Activated CD8-positive, alpha-beta T cell treated with anti-CD3 and anti-CD28 coated beads for 36 hours (primary cell): ENCODE data around the gene SCN7A. TPM values are rescaled to one million over a fixed set of nuclear protein-coding genes. Genes with fewer than 3 reads are reported as not detected.

ENCODE experiments used
- ATAC-seq: fragments of 200-7000 bp; cut with Tn5 transposase; one replicate; pipeline ENCODE4 v1.10.0; 2021; ENCODE audit warnings: mild to moderate bottlenecking, moderate library complexity
- CTCF ChIA-PET: fragments of 350-600 bp; sonication (Branson Sonifier 250); formaldehyde crosslinking; loops from one replicate; lab custom pipeline; 2021; ENCODE audit warnings: antibody characterized with exemption; lab: Charles Lee
- POLR2A ChIA-PET: fragments of 350-600 bp; sonication (Branson Sonifier 250); formaldehyde crosslinking; loops from one replicate; lab custom pipeline; 2021; ENCODE audit warnings: antibody characterized with exemption; lab: Charles Lee
- DNase-seq: peaks from one replicate; pipeline ENCODE4 v3.0.0-alpha.2; 2020
- H3K27ac Mint-ChIP-seq: one replicate; pipeline ENCODE4 v1.8.0; 2021; ENCODE audit warnings: mild to moderate bottlenecking, mixed read lengths
- H3K27me3 Mint-ChIP-seq: one replicate; pipeline ENCODE4 v1.8.0; 2021; ENCODE audit warnings: mixed read lengths
- H3K36me3 Mint-ChIP-seq: one replicate; pipeline ENCODE4 v1.8.0; 2021; ENCODE audit warnings: low read depth, mixed read lengths
- H3K4me1 Mint-ChIP-seq: one replicate; pipeline ENCODE4 v1.8.0; 2021; ENCODE audit warnings: low read depth, mixed read lengths
- H3K4me3 Mint-ChIP-seq: one replicate; pipeline ENCODE4 v1.8.0; 2021; ENCODE audit warnings: mild to moderate bottlenecking, moderate library complexity, mixed read lengths
- H3K9me3 Mint-ChIP-seq: one replicate; pipeline ENCODE4 v1.8.0; 2021; ENCODE audit warnings: mixed read lengths
- CTCF ChIP-seq: fragments of 200-600 bp; IDR thresholded peaks from one replicate; pipeline ENCODE4 v1.8.0; 2022; ENCODE audit warnings: antibody characterized with exemption, mild to moderate bottlenecking
- intact Hi-C: fragments of 100-400 bp; cut with micrococcal nuclease; formaldehyde crosslinking; loops from one replicate; pipeline ENCODE4 v1.10.0; 2022
- total RNA-seq, 2 experiments: library from RNA; stranded (reverse); gene quantifications; one replicate each; pipeline ENCODE4 v1.2.3, GENCODE V29; 2021

The SCN7A gene
- total RNA-seq, 2 experiments from 2014 or later = not detected

- H3K9me3 Mint-ChIP-seq = no peaks in the 10 kb centered on the region
- H3K27me3 Mint-ChIP-seq = peaks cover 22% of the 10 kb centered on the region
- no peak for DNase-seq
- no peak overlapping the region for H3K27ac Mint-ChIP-seq
- TF ChIP-seq CTCF = no peak
- H3K4me3 Mint-ChIP-seq = no peak overlapping the region
- ATAC-seq = no peak
- H3K4me1 Mint-ChIP-seq = peaks cover 8% of the 10 kb centered on the region
- ChIA-PET CTCF (no interaction called here), POLR2A (no interaction called here)
- intact Hi-C loops = no loop called here
- no peaks in the 10 kb centered on the region for H3K36me3 Mint-ChIP-seq
Measured at GRCh38 chr2:166373539-166373938, 120.5 kb downstream of the SCN7A start.

- CTCF ChIA-PET = no interaction called here
- POLR2A ChIA-PET = no interaction called here
- no peak for ATAC-seq
- no peak for TF ChIP-seq CTCF
- no peak for DNase-seq
- Mint-ChIP-seq H3K9me3 (no peaks in the 10 kb centered on the region), H3K27ac (no peak overlapping the region), H3K27me3 (peaks cover 22% of the 10 kb centered on the region), H3K36me3 (no peaks in the 10 kb centered on the region), H3K4me3 (no peak overlapping the region), H3K4me1 (peaks cover 8% of the 10 kb centered on the region)
- intact Hi-C loops = no loop called here
Measured at GRCh38 chr2:166373105-166373504, 120.9 kb downstream of the SCN7A start.

- ChIA-PET POLR2A (no interaction called here), CTCF (no interaction called here)
- no peak for TF ChIP-seq CTCF
- Mint-ChIP-seq H3K27ac (no peak overlapping the region), H3K4me1 (peaks cover 8% of the 10 kb centered on the region), H3K36me3 (no peaks in the 10 kb centered on the region), H3K27me3 (peaks cover 17% of the 10 kb centered on the region), H3K9me3 (no peaks in the 10 kb centered on the region), H3K4me3 (no peak overlapping the region)
- intact Hi-C loops = no loop called here
- ATAC-seq (no peak), DNase-seq (no peak)
Measured at GRCh38 chr2:166372046-166372445, 122.0 kb downstream of the SCN7A start.

- ATAC-seq (no peak), DNase-seq (no peak)
- H3K27ac Mint-ChIP-seq = no peak overlapping the region
- no peaks in the 10 kb centered on the region for H3K4me1 Mint-ChIP-seq
- H3K9me3 Mint-ChIP-seq = no peaks in the 10 kb centered on the region
- H3K36me3 Mint-ChIP-seq = no peaks in the 10 kb centered on the region
- TF ChIP-seq CTCF = no peak
- ChIA-PET POLR2A (no interaction called here), CTCF (no interaction called here)
- no peaks in the 10 kb centered on the region for H3K27me3 Mint-ChIP-seq
- intact Hi-C loops = no loop called here
- no peak overlapping the region for H3K4me3 Mint-ChIP-seq
Measured at GRCh38 chr2:166365803-166366420, 128.1 kb downstream of the SCN7A start.

GRCh38 chr2:166365239-166365638 is 128.8 kb downstream of the SCN7A start:
- no peaks in the 10 kb centered on the region for H3K9me3 Mint-ChIP-seq
- DNase-seq = no peak
- ChIA-PET POLR2A (no interaction called here), CTCF (no interaction called here)
- ATAC-seq = no peak
- no peaks in the 10 kb centered on the region for H3K27me3 Mint-ChIP-seq
- no peak overlapping the region for H3K4me3 Mint-ChIP-seq
- TF ChIP-seq CTCF = no peak
- intact Hi-C loops = no loop called here
- no peaks in the 10 kb centered on the region for H3K4me1 Mint-ChIP-seq
- no peak overlapping the region for H3K27ac Mint-ChIP-seq
- no peaks in the 10 kb centered on the region for H3K36me3 Mint-ChIP-seq
